H9 (cell line): ENCODE results near the gene NCAPG. TPM values are rescaled to one million over a fixed set of nuclear protein-coding genes. Genes with fewer than 3 reads are reported as not detected.

ENCODE experiments used
- DNase-seq: peaks from one replicate; pipeline ENCODE4 v3.0.0-alpha.2; 2017
- H2AFZ ChIP-seq: one replicate; pipeline ENCODE4 v1.6.1; 2013; ENCODE audit warnings: mild to moderate bottlenecking, low read length, control low read depth, moderate library complexity
- H2AK5ac ChIP-seq: 2 replicates; pipeline ENCODE4 v1.6.1; 2013; ENCODE audit warnings: low read length, control low read depth, mixed read lengths; ENCODE audit not compliant: insufficient read length
- H2BK120ac ChIP-seq: one replicate; pipeline ENCODE4 v1.6.1; 2013; ENCODE audit warnings: low read depth, mild to moderate bottlenecking, low read length, control low read depth, inconsistent platforms; ENCODE audit not compliant: poor library complexity, severe bottlenecking
- H2BK12ac ChIP-seq: 2 replicates; pipeline ENCODE4 v1.6.1; 2013; ENCODE audit warnings: low read length, control low read depth, mixed read lengths, low read depth; ENCODE audit not compliant: insufficient read length
- H2BK15ac ChIP-seq: 2 replicates; pipeline ENCODE4 v1.6.1; 2013; ENCODE audit warnings: low read depth, low read length, control low read depth
- H2BK20ac ChIP-seq: one replicate; pipeline ENCODE4 v1.6.1; 2013; ENCODE audit warnings: low read depth, mild to moderate bottlenecking, low read length, control low read depth, inconsistent platforms; ENCODE audit not compliant: poor library complexity, severe bottlenecking
- H2BK5ac ChIP-seq: 2 replicates; pipeline ENCODE4 v1.6.1; 2013; ENCODE audit warnings: low read length, control low read depth, mixed read lengths; ENCODE audit not compliant: insufficient read length
- H3K14ac ChIP-seq: 2 replicates; pipeline ENCODE4 v1.6.1; 2013; ENCODE audit warnings: low read length, control low read depth; ENCODE audit not compliant: insufficient read depth
- H3K18ac ChIP-seq: 2 replicates; pipeline ENCODE4 v1.6.1; 2013; ENCODE audit warnings: low read depth, mild to moderate bottlenecking, mixed read lengths, low read length, control low read depth; ENCODE audit not compliant: insufficient read length
- H3K23ac ChIP-seq: 2 replicates; pipeline ENCODE4 v1.6.1; 2013; ENCODE audit warnings: low read length, control low read depth, mixed read lengths, low read depth; ENCODE audit not compliant: insufficient read length
- H3K23me2 ChIP-seq: 2 replicates; pipeline ENCODE4 v1.6.1; 2013; ENCODE audit warnings: low read depth, mild to moderate bottlenecking, mixed read lengths, low read length, control low read depth; ENCODE audit not compliant: insufficient read length, poor library complexity, severe bottlenecking
- H3K27ac ChIP-seq: 2 replicates; pipeline ENCODE4 v1.5.1; 2013; ENCODE audit warnings: low read length, control low read depth, mixed read lengths, low read depth; ENCODE audit not compliant: insufficient read length
- H3K27me3 ChIP-seq: 2 replicates; pipeline ENCODE4 v1.6.1; 2013; ENCODE audit warnings: low read length, control low read depth, inconsistent platforms; ENCODE audit not compliant: insufficient read depth
- H3K4ac ChIP-seq: 2 replicates; pipeline ENCODE4 v1.6.1; 2013; ENCODE audit warnings: low read depth, mild to moderate bottlenecking, control low read depth, inconsistent platforms, low read length, moderate library complexity
- H3K4me1 ChIP-seq: 2 replicates; pipeline ENCODE4 v1.6.1; 2013; ENCODE audit warnings: low read length, control low read depth, inconsistent platforms; ENCODE audit not compliant: insufficient read depth
- H3K4me2 ChIP-seq: 2 replicates; pipeline ENCODE4 v1.6.1; 2013; ENCODE audit warnings: low read length, control low read depth, mixed read lengths; ENCODE audit not compliant: insufficient read length, insufficient read depth
- H3K56ac ChIP-seq: 2 replicates; pipeline ENCODE4 v1.6.1; 2013; ENCODE audit warnings: low read depth, mild to moderate bottlenecking, mixed read lengths, low read length, control low read depth; ENCODE audit not compliant: insufficient read length
- H3K79me1 ChIP-seq: 2 replicates; pipeline ENCODE4 v1.6.1; 2013; ENCODE audit warnings: low read depth, mild to moderate bottlenecking, moderate library complexity, low read length, control low read depth, inconsistent platforms; ENCODE audit not compliant: insufficient read depth, poor library complexity, severe bottlenecking
- H3K79me2 ChIP-seq: 2 replicates; pipeline ENCODE4 v1.6.1; 2013; ENCODE audit warnings: low read length, control low read depth, inconsistent platforms; ENCODE audit not compliant: insufficient read depth
- H3K9ac ChIP-seq: 2 replicates; pipeline ENCODE4 v1.6.1; 2013; ENCODE audit warnings: low read length, control low read depth, mixed read lengths; ENCODE audit not compliant: insufficient read length; ENCODE audit errors: extremely low read depth
- H3K9me3 ChIP-seq: one replicate; pipeline ENCODE4 v1.6.1; 2013; ENCODE audit warnings: low read depth, low read length, inconsistent platforms; ENCODE audit not compliant: control insufficient read depth
- H3T11ph ChIP-seq: one replicate; pipeline ENCODE4 v1.6.1; 2013; ENCODE audit warnings: mild to moderate bottlenecking, low read length, control low read depth, inconsistent platforms
- H4K20me1 ChIP-seq: one replicate; pipeline ENCODE4 v1.6.1; 2013; ENCODE audit not compliant: control insufficient read depth, insufficient read length, insufficient read depth
- H4K5ac ChIP-seq: 2 replicates; pipeline ENCODE4 v1.6.1; 2013; ENCODE audit warnings: low read depth, mild to moderate bottlenecking, mixed read lengths, low read length, control low read depth; ENCODE audit not compliant: insufficient read length
- H4K8ac ChIP-seq: replicated peaks from 2 replicates; pipeline ENCODE4 v1.6.1; 2013; ENCODE audit warnings: low read length, control low read depth, mixed read lengths, low read depth; ENCODE audit not compliant: insufficient read length
- H4K91ac ChIP-seq: 2 replicates; pipeline ENCODE4 v1.6.1; 2013; ENCODE audit warnings: low read depth, mild to moderate bottlenecking, moderate library complexity, mixed read lengths, low read length, control low read depth; ENCODE audit not compliant: insufficient read length
- H3K27ac Mint-ChIP-seq, 3 experiments: 2 replicates in 2 of 3; 3 replicates in 1 of 3; pipeline ENCODE4 v1.8.0; 2020 to 2021; ENCODE audit warnings: mixed read lengths in 3 of 3, mild to moderate bottlenecking in 1 of 3, moderate library complexity in 1 of 3
- H3K27me3 Mint-ChIP-seq: 2 replicates; pipeline ENCODE4 v1.8.0; 2021; ENCODE audit warnings: low read depth, mild to moderate bottlenecking, moderate library complexity, mixed read lengths
- H3K36me3 Mint-ChIP-seq, 3 experiments: 2 replicates in 2 of 3; 3 replicates in 1 of 3; pipeline ENCODE4 v1.8.0; 2020 to 2021; ENCODE audit warnings: low read depth in 3 of 3, mixed read lengths in 3 of 3; ENCODE audit not compliant: insufficient read depth in 1 of 3
- H3K4me1 Mint-ChIP-seq, 2 experiments: 2 replicates each; pipeline ENCODE4 v1.8.0; 2020; ENCODE audit warnings: mixed read lengths in 2 of 2
- H3K4me3 Mint-ChIP-seq, 2 experiments: 2 replicates in 1 of 2; 3 replicates in 1 of 2; pipeline ENCODE4 v1.8.0; 2020 to 2021; ENCODE audit warnings: mild to moderate bottlenecking in 2 of 2, mixed read lengths in 2 of 2, moderate library complexity in 1 of 2
- H3K9me3 Mint-ChIP-seq, 2 experiments: 2 replicates in 1 of 2; 3 replicates in 1 of 2; pipeline ENCODE4 v1.8.0; 2020; ENCODE audit warnings: mild to moderate bottlenecking in 2 of 2, mixed read lengths in 2 of 2, moderate library complexity in 1 of 2
- CTCF ChIP-seq: fragments of 200-600 bp; sonication (generic); conservative IDR thresholded peaks from 3 replicates; pipeline ENCODE4 v1.8.0; 2021; ENCODE audit warnings: antibody characterized with exemption, mild to moderate bottlenecking
- WGBS: extraction: QIAGEN DNeasy Blood & Tissue Kit; methylation state at CpG from one replicate; pipeline ENCODE4 v1.1.7; 2013; ENCODE audit warnings: missing lambda C conversion rate, low lambda C conversion rate, mixed read lengths; ENCODE audit not compliant: insufficient read length; ENCODE audit errors: extremely low coverage; 5-methylcytosine and 5-hydroxymethylcytosine counted together
- total RNA-seq: library from RNA; stranded (reverse); gene quantifications from 2 replicates; pipeline ENCODE4 v1.2.1, GENCODE V29; 2021

Gene NCAPG
- total RNA-seq, 1 experiment from 2014 or later = 48.8 TPM

GRCh38 chr4:17786567-17786966, 24.2 kb upstream of the NCAPG start:
- Histone ChIP-seq H3K9me3 (no peaks in the 10 kb centered on the region), H2BK5ac (no peak overlapping the region), H3K27me3 (peaks cover 12% of the 10 kb centered on the region; the same call in 1 of the 2 replicates), H3K18ac (no peak overlapping the region), H2BK15ac (no peak overlapping the region), H3K23ac (no peak overlapping the region), H3K79me2 (no peaks in the 10 kb centered on the region), H2BK12ac (no peak overlapping the region), H3K79me1 (no peaks in the 10 kb centered on the region), H3K14ac (no peak overlapping the region), H3K27ac (no peak overlapping the region), H3K9ac (no peak overlapping the region), H4K8ac (no peak overlapping the region), H2AK5ac (no peak overlapping the region), H3T11ph (no peak overlapping the region), H2BK20ac (no peak overlapping the region), H4K20me1 (no peaks in the 10 kb centered on the region), H3K56ac (no peak overlapping the region), H3K4ac (no peak overlapping the region), H4K5ac (no peak overlapping the region), H3K23me2 (peaks cover 5% of the 10 kb centered on the region), H3K4me2 (no peak overlapping the region), H2BK120ac (no peak overlapping the region), H4K91ac (no peak overlapping the region), H3K4me1 (no peaks in the 10 kb centered on the region), H2AFZ (no peak overlapping the region)
- no peak for TF ChIP-seq CTCF
- Mint-ChIP-seq H3K4me3 (no peak overlapping the region), H3K27ac (no peak overlapping the region), H3K4me1 (peaks cover 7% of the 10 kb centered on the region in 2 experiments), H3K9me3 (no peaks in the 10 kb centered on the region; a peak in 1 of 5 replicates), H3K36me3 (peaks cover 0 to 4% (median 0%) of the 10 kb centered on the region in 3 experiments; a peak in 1 of 7 replicates), H3K27me3 (peaks cover 24% of the 10 kb centered on the region)
- DNase-seq = no peak
- WGBS = no CpG with 5 or more reads among the region's 5 CpGs
